IMR-90 (cell line): Measurements from ENCODE around the gene CDH12. TPM values are rescaled to one million over a fixed set of nuclear protein-coding genes. Genes with fewer than 3 reads are reported as not detected.
A peak's percentile ranks its signal among the peaks of the same experiment; 100 is the strongest.

Experiments used
- ATAC-seq: fragments of 200-7000 bp; cut with Tn5 transposase; 2 replicates; pipeline ENCODE4 v1.9.1; 2020; ENCODE audit warnings: low read depth, mild to moderate bottlenecking, moderate library complexity
- BruUV-seq: library from RNA; stranded (reverse); fragments of 400-500 nt; replicated peaks from 2 replicates; lab custom pipeline; 2021; lab: Mats Ljungman, UMichigan
- CTCF ChIA-PET: fragments of 300-600 bp; formaldehyde crosslinking; extraction: SDS; loops from one replicate; lab custom pipeline; 2021; ENCODE audit warnings: antibody characterized with exemption; lab: Yijun Ruan, JAX
- POLR2A ChIA-PET: fragments of 300-600 bp; sonication (Branson Sonifier 250); formaldehyde crosslinking; loops from one replicate; lab custom pipeline; 2022; ENCODE audit warnings: antibody characterized with exemption; ENCODE audit not compliant: unreplicated experiment; lab: Charles Lee
- DNase-seq: peaks from one replicate; pipeline ENCODE4 v3.0.0; 2013
- H2AFZ ChIP-seq: replicated peaks from 2 replicates; pipeline ENCODE3; 2013; ENCODE audit warnings: low read length, mild to moderate bottlenecking; ENCODE audit not compliant: poor library complexity
- H2AK5ac ChIP-seq: 2 replicates; pipeline ENCODE4 v1.6.1; 2013; ENCODE audit warnings: low read depth, low read length, inconsistent platforms
- H2AK9ac ChIP-seq: replicated peaks from 2 replicates; pipeline ENCODE3; 2013; ENCODE audit warnings: mild to moderate bottlenecking, low read depth, low read length, moderate library complexity; ENCODE audit not compliant: poor library complexity
- H2BK120ac ChIP-seq: 2 replicates; pipeline ENCODE4 v1.6.1; 2013; ENCODE audit warnings: low read depth, low read length, inconsistent platforms
- H2BK15ac ChIP-seq: 3 replicates; pipeline ENCODE4 v1.6.1; 2013; ENCODE audit warnings: low read depth, low read length, inconsistent platforms
- H2BK20ac ChIP-seq: 2 replicates; pipeline ENCODE4 v1.6.1; 2013; ENCODE audit warnings: low read depth, mild to moderate bottlenecking, inconsistent platforms, low read length, moderate library complexity
- H2BK5ac ChIP-seq: 2 replicates; pipeline ENCODE4 v1.6.1; 2013; ENCODE audit warnings: mild to moderate bottlenecking, low read depth, low read length, inconsistent platforms; ENCODE audit not compliant: poor library complexity, severe bottlenecking
- H3K14ac ChIP-seq: replicated peaks from 2 replicates; pipeline ENCODE4 v1.6.1; 2013; ENCODE audit warnings: low read depth, low read length, inconsistent platforms
- H3K18ac ChIP-seq: 2 replicates; pipeline ENCODE4 v1.6.1; 2013; ENCODE audit warnings: low read depth, low read length, control low read depth
- H3K23ac ChIP-seq: 2 replicates; pipeline ENCODE4 v1.6.1; 2013; ENCODE audit warnings: low read depth, low read length, inconsistent platforms
- H3K27ac ChIP-seq: 2 replicates; pipeline ENCODE4 v1.5.1; 2013; ENCODE audit warnings: mild to moderate bottlenecking, control low read depth, low read length; ENCODE audit not compliant: insufficient read depth
- H3K27me3 ChIP-seq: 2 replicates; pipeline ENCODE4 v1.6.1; 2013; ENCODE audit warnings: low read length; ENCODE audit not compliant: control insufficient read depth, insufficient read depth
- H3K36me3 ChIP-seq: 2 replicates; pipeline ENCODE4 v1.6.1; 2013; ENCODE audit warnings: low read length, mixed read lengths; ENCODE audit not compliant: control insufficient read depth, insufficient read depth
- H3K4ac ChIP-seq: 2 replicates; pipeline ENCODE4 v1.6.1; 2013; ENCODE audit warnings: low read depth, low read length, inconsistent platforms
- H3K4me1 ChIP-seq: 2 replicates; pipeline ENCODE4 v1.6.1; 2013; ENCODE audit warnings: low read length, mixed read lengths; ENCODE audit not compliant: control insufficient read depth, insufficient read depth
- H3K4me2 ChIP-seq: 2 replicates; pipeline ENCODE4 v1.6.1; 2013; ENCODE audit warnings: low read depth, mild to moderate bottlenecking, control low read depth, low read length, moderate library complexity
- H3K4me3 ChIP-seq: 2 replicates; pipeline ENCODE4 v1.5.1; 2013; ENCODE audit warnings: low read depth, mild to moderate bottlenecking, control low read depth, low read length, moderate library complexity; ENCODE audit not compliant: insufficient read depth
- H3K56ac ChIP-seq: 2 replicates; pipeline ENCODE4 v1.6.1; 2013; ENCODE audit warnings: low read length, inconsistent platforms; ENCODE audit not compliant: insufficient read depth; ENCODE audit errors: extremely low read depth
- H3K79me1 ChIP-seq, 2 experiments: 2 replicates each; pipeline ENCODE4 v1.6.1; 2013; ENCODE audit warnings: low read length in 2 of 2, inconsistent platforms in 1 of 2, low read depth in 1 of 2
- H3K9ac ChIP-seq: 2 replicates; pipeline ENCODE4 v1.6.1; 2013; ENCODE audit warnings: low read depth, low read length, control low read depth
- H3K9me1 ChIP-seq: 2 replicates; pipeline ENCODE4 v1.6.1; 2013; ENCODE audit warnings: low read length, inconsistent platforms; ENCODE audit not compliant: insufficient read depth
- H3K9me3 ChIP-seq: 2 replicates; pipeline ENCODE4 v1.6.1; 2013; ENCODE audit warnings: low read length; ENCODE audit not compliant: control insufficient read depth, insufficient read depth
- H4K20me1 ChIP-seq: 2 replicates; pipeline ENCODE4 v1.6.1; 2013; ENCODE audit warnings: low read length, inconsistent platforms; ENCODE audit not compliant: insufficient read depth
- H4K5ac ChIP-seq: 2 replicates; pipeline ENCODE4 v1.6.1; 2013; ENCODE audit warnings: mild to moderate bottlenecking, low read depth, low read length, control low read depth
- H4K8ac ChIP-seq, 2 experiments: 2 replicates each; pipeline ENCODE4 v1.6.1; 2013; ENCODE audit warnings: low read depth in 2 of 2, low read length in 2 of 2, control low read depth in 1 of 2, inconsistent platforms in 1 of 2
- H4K91ac ChIP-seq: 2 replicates; pipeline ENCODE4 v1.6.1; 2013; ENCODE audit warnings: low read depth, low read length, inconsistent platforms; ENCODE audit not compliant: insufficient read depth
- BHLHE40 ChIP-seq: fragments of 150-350 bp; IDR thresholded peaks from 2 replicates; pipeline ENCODE4 v1.6.1; 2016; ENCODE audit warnings: mild to moderate bottlenecking, low read depth, low read length
- MAFK ChIP-seq: IDR thresholded peaks from 2 replicates; pipeline ENCODE4 v1.6.1; 2012; ENCODE audit warnings: low read depth, low read length, improper control_type of control experiment
- MXI1 ChIP-seq: IDR thresholded peaks from 2 replicates; pipeline ENCODE4 v1.6.1; 2012; ENCODE audit warnings: low read depth, mild to moderate bottlenecking, low read length, moderate library complexity, borderline replicate concordance
- NFE2L2 ChIP-seq: fragments of 150-350 bp; IDR thresholded peaks from 2 replicates; pipeline ENCODE4 v1.6.1; 2016; ENCODE audit warnings: low read depth, mild to moderate bottlenecking, low read length
- POLR2A ChIP-seq: IDR thresholded peaks from 2 replicates; pipeline ENCODE4 v1.6.1; 2012; ENCODE audit warnings: mild to moderate bottlenecking, low read depth, low read length
- RCOR1 ChIP-seq: IDR thresholded peaks from 2 replicates; pipeline ENCODE4 v1.6.1; 2012; ENCODE audit warnings: mild to moderate bottlenecking, low read length, improper control_type of control experiment; ENCODE audit not compliant: insufficient replicate concordance
- SMC3 ChIP-seq: fragments of 150-350 bp; IDR thresholded peaks from 2 replicates; pipeline ENCODE4 v1.6.1; 2016; ENCODE audit warnings: low read depth, mild to moderate bottlenecking, antibody characterized with exemption, low read length, moderate library complexity
- WGBS, 2 experiments: methylation state at CpG; one replicate each; pipeline versions ENCODE4 v1.1.5 to v1.1.7; 2013; ENCODE audit warnings: missing lambda C conversion rate in 2 of 2; ENCODE audit not compliant: insufficient read length in 1 of 2; ENCODE audit errors: extremely low coverage in 2 of 2; 5-methylcytosine and 5-hydroxymethylcytosine counted together
- dilution Hi-C: fragments of 300-500 bp; cut with HindIII; formaldehyde crosslinking; loops from one replicate; pipeline ENCODE4 v1.14.3; 2018; ENCODE audit warnings: low sequenced_read_pairs; ENCODE audit not compliant: unreplicated experiment
- in situ Hi-C: fragments of 300-500 bp; cut with MboI; formaldehyde crosslinking; loops from 3 replicates; pipeline ENCODE4 v1.14.3; 2019; ENCODE audit warnings: low sequenced_read_pairs, inconsistent platforms, mixed read lengths
- intact Hi-C: fragments of 100-400 bp; cut with micrococcal nuclease; formaldehyde crosslinking; loops from 2 replicates; pipeline ENCODE4 v1.10.0; 2022
- polyA plus RNA-seq, 3 experiments: library from polyadenylated mRNA; depleted of rRNA; stranded (reverse); fragments of >200 nt; gene quantifications; 2 replicates each; pipeline ENCODE4 v1.2.3, GENCODE V29; 2012; ENCODE audit warnings: low replicate concordance in 1 of 3
- total RNA-seq: library from RNA; depleted of rRNA; stranded (reverse); fragments of >200 nt; gene quantifications from 2 replicates; pipeline ENCODE4 v1.2.3, GENCODE V29; 2012
- TF ChIP-seq, protein P1 (sequence below): conservative IDR thresholded peaks from 2 replicates; pipeline ENCODE4 v1.5.1; 2012; ENCODE audit warnings: mild to moderate bottlenecking, low read depth, low read length, improper control_type of control experiment

CDH12 gene
- total and polyA plus RNA-seq, 2 of the 4 experiments (the other 2 are of a cell fraction): not detected

DNA sequence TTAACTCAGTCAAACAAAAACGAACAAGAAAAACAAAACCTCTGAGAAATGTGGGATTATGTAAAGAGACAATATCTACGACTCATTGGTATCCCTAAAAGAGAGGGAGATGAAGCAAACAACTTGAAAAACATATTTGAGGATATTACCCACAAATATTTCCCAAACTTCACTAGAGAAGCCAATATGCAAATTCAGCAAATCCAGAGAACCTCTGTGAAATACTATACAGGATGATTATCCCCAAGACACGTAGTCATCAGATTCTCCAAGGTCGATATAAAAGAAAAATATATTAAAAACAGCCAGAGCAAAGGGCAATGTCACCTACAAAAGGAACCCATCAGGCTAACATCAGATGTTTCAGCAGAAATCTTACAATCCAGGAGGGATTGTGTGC, 226.1 kb downstream of the CDH12 start:
- Histone ChIP-seq H2BK120ac (no peak overlapping the region), H4K91ac (no peak overlapping the region), H3K27me3 (no peaks in the 10 kb centered on the region), H3K14ac (no peak overlapping the region), H3K27ac (no peak overlapping the region), H2AK5ac (no peak overlapping the region), H2BK15ac (no peak overlapping the region), H2AK9ac (no peak overlapping the region), H3K4ac (no peak overlapping the region), H3K18ac (no peak overlapping the region), H2BK20ac (no peak overlapping the region), H3K9me3 (no peaks in the 10 kb centered on the region), H3K9ac (no peak overlapping the region), H3K23ac (no peak overlapping the region), H3K79me1 (no peaks in the 10 kb centered on the region), H4K20me1 (no peaks in the 10 kb centered on the region), H4K8ac (no peak overlapping the region), H3K36me3 (no peaks in the 10 kb centered on the region), H3K9me1 (no peaks in the 10 kb centered on the region), H3K56ac (no peak overlapping the region), H3K4me2 (no peak overlapping the region), H2BK5ac (no peak overlapping the region), H2AFZ (no peak overlapping the region), H4K5ac (no peak overlapping the region), H3K4me1 (no peaks in the 10 kb centered on the region), H3K4me3 (no peak overlapping the region)
- no TSS peak for BruUV-seq
- no CpG with 5 or more reads among the region's 4 CpGs for WGBS, 2 experiments
- CTCF ChIA-PET: no interaction called here
- DNase-seq (no peak), ATAC-seq (no peak)
- POLR2A ChIA-PET: no interaction called here
- TF ChIP-seq BHLHE40 (no peak), NFE2L2 (no peak), SMC3 (no peak), RCOR1 (no peak), POLR2A (no peak), MXI1 (no peak), MAFK (peak; percentile 52)
- TF ChIP-seq, protein P1, sequence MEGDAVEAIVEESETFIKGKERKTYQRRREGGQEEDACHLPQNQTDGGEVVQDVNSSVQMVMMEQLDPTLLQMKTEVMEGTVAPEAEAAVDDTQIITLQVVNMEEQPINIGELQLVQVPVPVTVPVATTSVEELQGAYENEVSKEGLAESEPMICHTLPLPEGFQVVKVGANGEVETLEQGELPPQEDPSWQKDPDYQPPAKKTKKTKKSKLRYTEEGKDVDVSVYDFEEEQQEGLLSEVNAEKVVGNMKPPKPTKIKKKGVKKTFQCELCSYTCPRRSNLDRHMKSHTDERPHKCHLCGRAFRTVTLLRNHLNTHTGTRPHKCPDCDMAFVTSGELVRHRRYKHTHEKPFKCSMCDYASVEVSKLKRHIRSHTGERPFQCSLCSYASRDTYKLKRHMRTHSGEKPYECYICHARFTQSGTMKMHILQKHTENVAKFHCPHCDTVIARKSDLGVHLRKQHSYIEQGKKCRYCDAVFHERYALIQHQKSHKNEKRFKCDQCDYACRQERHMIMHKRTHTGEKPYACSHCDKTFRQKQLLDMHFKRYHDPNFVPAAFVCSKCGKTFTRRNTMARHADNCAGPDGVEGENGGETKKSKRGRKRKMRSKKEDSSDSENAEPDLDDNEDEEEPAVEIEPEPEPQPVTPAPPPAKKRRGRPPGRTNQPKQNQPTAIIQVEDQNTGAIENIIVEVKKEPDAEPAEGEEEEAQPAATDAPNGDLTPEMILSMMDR: no peak
- in situ Hi-C loops (no loop called here), dilution Hi-C loops (no loop called here), intact Hi-C loops (no loop called here)
